ENCODE measurements around the gene FCHO2. TPM values are rescaled to one million over a fixed set of nuclear protein-coding genes. Genes with fewer than 3 reads are reported as not detected.

FCHO2 gene
- total and polyA plus RNA-seq, 2 of the 8 experiments (the other 6 are each of a cell fraction or from before 2014, with no cell fraction given) = 4.3 to 15.7 TPM

GRCh38 chr5:72938206-72938605, 17.6 kb upstream of the FCHO2 start:
- no peak overlapping the region for H4K91ac ChIP-seq (replicated peaks; ENCODE audit: insufficient read length, low read length)
- no peak for FAIRE-seq

More at GRCh38 chr5:72938206-72938605, 17.6 kb upstream of the FCHO2 start:
- Histone ChIP-seq H3K4ac (replicated peaks; ENCODE audit: insufficient read length, low read depth, low read length) (no peak overlapping the region), H2AK5ac (ENCODE audit: low read depth, low read length) (no peak overlapping the region), H3K79me1 (ENCODE audit: low read depth, low read length) (no peaks in the 10 kb centered on the region), H2BK15ac (ENCODE audit: low read length) (no peak overlapping the region), H3K9me3 (ENCODE audit: insufficient read depth in 2 of 2, low read depth in 1 of 2, low read length in 1 of 2) (peaks cover 3 to 10% of the 10 kb centered on the region in 2 experiments; a peak in 3 of 4 replicates), H3K27ac (ENCODE audit: low read depth, low read length) (no peak overlapping the region), H2BK5ac (ENCODE audit: low read depth, low read length) (no peak overlapping the region), H4K20me1 (replicated peaks in 1 of 2; ENCODE audit: control insufficient read depth in 1 of 2, insufficient read depth in 2 of 2, low read length in 2 of 2) (no peaks in the 10 kb centered on the region), H3K4me2 (ENCODE audit: insufficient read depth in 1 of 2, low read depth in 2 of 2, low read length in 2 of 2) (no peak overlapping the region), H3K23me2 (ENCODE audit: low read depth, low read length) (no peaks in the 10 kb centered on the region), H3K4me1 (replicated peaks in 1 of 4; ENCODE audit: control insufficient read depth in 3 of 4, insufficient read depth in 4 of 4, low read length in 3 of 4) (no peaks in the 10 kb centered on the region), H2BK120ac (replicated peaks; ENCODE audit: low read depth, low read length) (no peak overlapping the region), H4K5ac (ENCODE audit: insufficient read length, low read depth, low read length) (no peak overlapping the region), H3K36me3 (ENCODE audit: control insufficient read depth in 2 of 4, insufficient read depth in 4 of 4, low read length in 3 of 4) (peaks cover 0 to 2% (median 0%) of the 10 kb centered on the region in 4 experiments; a peak in 1 of 8 replicates), H3K14ac (ENCODE audit: insufficient read length) (no peak overlapping the region), H3K27me3 (replicated peaks in 1 of 4; ENCODE audit: control insufficient read depth in 3 of 4, extremely low read depth in 1 of 4, insufficient read depth in 3 of 4, low read length in 3 of 4) (no peaks in the 10 kb centered on the region), H3K4me3 (ENCODE audit: extremely low read depth in 1 of 4, insufficient read depth in 2 of 4, low read depth in 3 of 4, low read length in 4 of 4) (no peak overlapping the region), H3K18ac (ENCODE audit: extremely low read depth, low read length) (no peak overlapping the region), H3K9ac (replicated peaks in 1 of 4; ENCODE audit: extremely low read depth in 1 of 4, low read depth in 3 of 4, low read length in 3 of 4) (no peak overlapping the region), H3K56ac (replicated peaks; ENCODE audit: insufficient read length, low read depth, low read length) (no peak overlapping the region), H2BK20ac (ENCODE audit: low read length) (no peak overlapping the region), H4K8ac (ENCODE audit: extremely low read depth, insufficient read depth, low read length) (no peak overlapping the region), H3K79me2 (ENCODE audit: control insufficient read depth in 1 of 2, insufficient read depth in 2 of 2, low read length in 2 of 2) (no peaks in the 10 kb centered on the region), H2BK12ac (ENCODE audit: low read depth, low read length) (no peak overlapping the region), H2AFZ (ENCODE audit: low read length) (no peak overlapping the region), H3K23ac (ENCODE audit: insufficient read length) (no peak overlapping the region)
- 82% methylated on average over 1 of the region's 1 CpG; no CpG with 5 or more reads in 1 of the 2 experiments for WGBS, 2 experiments (ENCODE audit: extremely low coverage in 1 of 2, insufficient coverage in 1 of 2, insufficient read length in 1 of 2, insufficient replicate concordance in 2 of 2, low coverage in 1 of 2, low lambda C conversion rate in 2 of 2, missing lambda C conversion rate in 1 of 2)
- ChIA-PET CTCF (ENCODE audit: partially characterized antibody) (interaction anchor here (1.0 kb wide), 1 partner anchor 10 kb away, joined by 3 read pairs; no protein-coding TSS in a partner anchor), POLR2A (ENCODE audit: partially characterized antibody) (interaction anchor here (0.7 kb wide), 1 partner anchor 18 kb away, joined by 3 read pairs; no protein-coding TSS in a partner anchor)
- no peak for TF ChIP-seq PHF8 (conservative IDR thresholded peaks at IDR 0.05; ENCODE audit: low read depth, low read length)
- TF ChIP-seq BACH1 (IDR thresholded peaks at IDR 0.05; ENCODE audit: low read length) = no peak
- TF ChIP-seq MAFK (IDR thresholded peaks at IDR 0.05; ENCODE audit: low read depth, low read length) = no peak
- no peak for TF ChIP-seq E2F6 (IDR thresholded peaks at IDR 0.05)
- no peak for TF ChIP-seq CEBPB (IDR thresholded peaks at IDR 0.05; ENCODE audit: low read depth, low read length)
- TF ChIP-seq, protein P1, sequence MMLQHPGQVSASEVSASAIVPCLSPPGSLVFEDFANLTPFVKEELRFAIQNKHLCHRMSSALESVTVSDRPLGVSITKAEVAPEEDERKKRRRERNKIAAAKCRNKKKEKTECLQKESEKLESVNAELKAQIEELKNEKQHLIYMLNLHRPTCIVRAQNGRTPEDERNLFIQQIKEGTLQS (IDR thresholded peaks at IDR 0.05; ENCODE audit: insufficient read depth, low read depth, low read length) = no peak
- TF ChIP-seq CHD1 (IDR thresholded peaks at IDR 0.05; ENCODE audit: low read depth, low read length) = no peak
- no peak for TF ChIP-seq CTBP2 (IDR thresholded peaks at IDR 0.05; ENCODE audit: borderline replicate concordance, insufficient read depth, insufficient read length, low read length)
- TF ChIP-seq, protein P2, sequence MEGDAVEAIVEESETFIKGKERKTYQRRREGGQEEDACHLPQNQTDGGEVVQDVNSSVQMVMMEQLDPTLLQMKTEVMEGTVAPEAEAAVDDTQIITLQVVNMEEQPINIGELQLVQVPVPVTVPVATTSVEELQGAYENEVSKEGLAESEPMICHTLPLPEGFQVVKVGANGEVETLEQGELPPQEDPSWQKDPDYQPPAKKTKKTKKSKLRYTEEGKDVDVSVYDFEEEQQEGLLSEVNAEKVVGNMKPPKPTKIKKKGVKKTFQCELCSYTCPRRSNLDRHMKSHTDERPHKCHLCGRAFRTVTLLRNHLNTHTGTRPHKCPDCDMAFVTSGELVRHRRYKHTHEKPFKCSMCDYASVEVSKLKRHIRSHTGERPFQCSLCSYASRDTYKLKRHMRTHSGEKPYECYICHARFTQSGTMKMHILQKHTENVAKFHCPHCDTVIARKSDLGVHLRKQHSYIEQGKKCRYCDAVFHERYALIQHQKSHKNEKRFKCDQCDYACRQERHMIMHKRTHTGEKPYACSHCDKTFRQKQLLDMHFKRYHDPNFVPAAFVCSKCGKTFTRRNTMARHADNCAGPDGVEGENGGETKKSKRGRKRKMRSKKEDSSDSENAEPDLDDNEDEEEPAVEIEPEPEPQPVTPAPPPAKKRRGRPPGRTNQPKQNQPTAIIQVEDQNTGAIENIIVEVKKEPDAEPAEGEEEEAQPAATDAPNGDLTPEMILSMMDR (IDR thresholded peaks at IDR 0.05; ENCODE audit: control extremely low read depth in 1 of 3, insufficient read depth in 1 of 3, low read depth in 1 of 3, low read length in 3 of 3) = no peak
- TF ChIP-seq TBP (IDR thresholded peaks at IDR 0.05; ENCODE audit: low read depth, low read length) = no peak
- no peak for DNase-seq (ENCODE audit: low read depth in 1 of 2, low spot score in 2 of 2)
